CD4-positive, CD25-positive, alpha-beta regulatory T cell (primary cell): ENCODE data around the gene ERICH6B. TPM values are rescaled to one million over a fixed set of nuclear protein-coding genes. Genes with fewer than 3 reads are reported as not detected.
A peak's percentile ranks its signal among the peaks of the same experiment; 100 is the strongest.
"Not testable (repeated sequence)": the region's sequence is repeated elsewhere in the genome, so short reads cannot be mapped to it uniquely, and the experiment has no call there.

ENCODE experiments used
- ATAC-seq, 2 donors: fragments of 150-1000 bp; cut with Tn5 transposase; one replicate each; pipeline ENCODE4 v1.10.0; 2021; ENCODE audit warnings: low read depth in 2 of 2, moderate number of reproducible peaks in 2 of 2, moderate library complexity in 1 of 2
- DNase-seq, 3 donors: peaks; one replicate each; pipeline versions ENCODE4 v3.0.0 to v3.0.0-alpha.2; 2012 to 2022; ENCODE audit warnings: mixed read lengths in 1 of 3
- H3K27ac ChIP-seq: one replicate; pipeline ENCODE4 v1.7.0; 2013; ENCODE audit warnings: mild to moderate bottlenecking, low read length; ENCODE audit not compliant: insufficient read depth, poor library complexity, severe bottlenecking
- H3K27me3 ChIP-seq: one replicate; pipeline ENCODE4 v1.7.0; 2013; ENCODE audit warnings: low read length; ENCODE audit not compliant: control insufficient read depth, insufficient read depth
- H3K36me3 ChIP-seq: one replicate; pipeline ENCODE4 v1.7.0; 2013; ENCODE audit warnings: mild to moderate bottlenecking, low read length, moderate library complexity; ENCODE audit not compliant: control insufficient read depth, insufficient read depth
- H3K4me1 ChIP-seq: 2 replicates; pipeline ENCODE4 v1.7.0; 2013; ENCODE audit warnings: mild to moderate bottlenecking, low read length; ENCODE audit not compliant: insufficient read depth, control insufficient read depth, poor library complexity, severe bottlenecking
- H3K4me3 ChIP-seq: one replicate; pipeline ENCODE4 v1.7.0; 2013; ENCODE audit warnings: low read depth, mild to moderate bottlenecking, low read length, moderate library complexity
- H3K9me3 ChIP-seq, 2 experiments: 1 replicate in 1 of 2; 2 replicates in 1 of 2; pipeline ENCODE4 v1.7.0; 2013; ENCODE audit warnings: low read length in 2 of 2, mild to moderate bottlenecking in 1 of 2, moderate library complexity in 1 of 2; ENCODE audit not compliant: control insufficient read depth in 2 of 2
- H3K27ac Mint-ChIP-seq, 3 donors: one replicate each; pipeline ENCODE4 v1.8.0; 2020 to 2022; ENCODE audit warnings: mild to moderate bottlenecking in 3 of 3, mixed read lengths in 3 of 3, moderate library complexity in 2 of 3
- H3K27me3 Mint-ChIP-seq: one replicate; pipeline ENCODE4 v1.8.0; 2022; ENCODE audit warnings: mild to moderate bottlenecking, mixed read lengths
- H3K36me3 Mint-ChIP-seq: one replicate; pipeline ENCODE4 v1.8.0; 2020; ENCODE audit warnings: mixed read lengths
- H3K4me1 Mint-ChIP-seq, 4 donors: one replicate each; pipeline ENCODE4 v1.8.0; 2020 to 2022; ENCODE audit warnings: mixed read lengths in 4 of 4, mild to moderate bottlenecking in 1 of 4
- H3K4me3 Mint-ChIP-seq, 4 donors: one replicate each; pipeline ENCODE4 v1.8.0; 2020 to 2022; ENCODE audit warnings: mild to moderate bottlenecking in 4 of 4, mixed read lengths in 4 of 4, moderate library complexity in 3 of 4
- H3K9me3 Mint-ChIP-seq, 7 donors: one replicate each; pipeline ENCODE4 v1.8.0; 2020 to 2022; ENCODE audit warnings: mixed read lengths in 7 of 7, mild to moderate bottlenecking in 3 of 7, moderate library complexity in 2 of 7
- polyA plus RNA-seq, 4 donors: library from polyadenylated mRNA; unstranded; fragments of 300-500 nt; fragmentation: Illumina TruSeq; gene quantifications; one replicate each; pipeline ENCODE4 v1.2.3, GENCODE V29; 2021
- total RNA-seq: library from RNA; stranded (reverse); gene quantifications from one replicate; pipeline ENCODE4 v1.2.3, GENCODE V29; 2022

The ERICH6B gene
- total RNA-seq, result not detected
- under 1 TPM in 1 of 4 donors, not detected in 3; 0.38 TPM for polyA plus RNA-seq

- H3K36me3 Mint-ChIP-seq, result no peaks in the 10 kb centered on the region
- H3K9me3 Mint-ChIP-seq, result peaks cover 0 to 4% (median 0%) of the 10 kb centered on the region in 7 donors
- Histone ChIP-seq H3K36me3 (no peaks in the 10 kb centered on the region), H3K27me3 (peaks cover 26% of the 10 kb centered on the region), H3K27ac (no peak within 1 kb of the TSS), H3K4me3 (no peak within 1 kb of the TSS), H3K4me1 (no peaks in the 10 kb centered on the region), H3K9me3 (no peaks in the 10 kb centered on the region)
- DNase-seq (peak in 1 of 3 donors; percentile 16), ATAC-seq (no peak)
- no peak within 1 kb of the TSS for H3K4me3 Mint-ChIP-seq
- peaks cover 0 to 5% (median 0%) of the 10 kb centered on the region in 4 donors for H3K4me1 Mint-ChIP-seq
- peaks cover 64% of the 10 kb centered on the region for H3K27me3 Mint-ChIP-seq
- no peak within 1 kb of the TSS for H3K27ac Mint-ChIP-seq
Observed at GRCh38 chr13:45615501-45616101, at the start of gene ERICH6B. ERICH6B (minus strand) TSS chr13:45615739; CDS start chr13:45597005, 18,734 bp downstream.

GRCh38 chr13:45662903-45663302 lies 47.4 kb upstream of the ERICH6B start:
- not testable (repeated sequence) for H3K4me3 Mint-ChIP-seq, H3K36me3 ChIP-seq, H3K9me3 Mint-ChIP-seq, H3K4me3 ChIP-seq, H3K4me1 ChIP-seq, H3K27me3 Mint-ChIP-seq, H3K27ac ChIP-seq, H3K27ac Mint-ChIP-seq, H3K9me3 ChIP-seq, ATAC-seq, DNase-seq, H3K36me3 Mint-ChIP-seq, H3K27me3 ChIP-seq, H3K4me1 Mint-ChIP-seq

GRCh38 chr13:45662162-45662561 lies 46.6 kb upstream of the ERICH6B start:
- Mint-ChIP-seq H3K9me3 (peaks cover 0 to 8% (median 0%) of the 10 kb centered on the region in 7 donors), H3K27ac (no peak overlapping the region), H3K36me3 (no peaks in the 10 kb centered on the region), H3K4me3 (no peak overlapping the region), H3K4me1 (peaks cover 0 to 4% (median 0%) of the 10 kb centered on the region in 4 donors), H3K27me3 (no peaks in the 10 kb centered on the region)
- ATAC-seq (no peak), DNase-seq (no peak)
- H3K27ac ChIP-seq, result no peak overlapping the region
- no peak overlapping the region for H3K4me3 ChIP-seq
- H3K4me1 ChIP-seq, result no peaks in the 10 kb centered on the region
- no peaks in the 10 kb centered on the region for H3K27me3 ChIP-seq
- no peaks in the 10 kb centered on the region for H3K9me3 ChIP-seq
- no peaks in the 10 kb centered on the region for H3K36me3 ChIP-seq

GRCh38 chr13:45660458-45660857 lies 44.9 kb upstream of the ERICH6B start:
- H3K4me3 Mint-ChIP-seq, DNase-seq, H3K4me1 Mint-ChIP-seq, H3K4me3 ChIP-seq, H3K9me3 ChIP-seq, H3K27ac ChIP-seq, H3K36me3 ChIP-seq, H3K27me3 ChIP-seq, H3K9me3 Mint-ChIP-seq, ATAC-seq, H3K27ac Mint-ChIP-seq, H3K4me1 ChIP-seq, H3K27me3 Mint-ChIP-seq, H3K36me3 Mint-ChIP-seq: not testable (repeated sequence)

- Mint-ChIP-seq H3K4me3 (no peak overlapping the region), H3K36me3 (no peaks in the 10 kb centered on the region), H3K27me3 (no peaks in the 10 kb centered on the region), H3K27ac (no peak overlapping the region), H3K4me1 (peaks cover 0 to 4% (median 0%) of the 10 kb centered on the region in 4 donors), H3K9me3 (peaks cover 0 to 5% (median 0%) of the 10 kb centered on the region in 7 donors)
- Histone ChIP-seq H3K27me3 (no peaks in the 10 kb centered on the region), H3K36me3 (no peaks in the 10 kb centered on the region), H3K9me3 (no peaks in the 10 kb centered on the region), H3K4me3 (no peak overlapping the region), H3K4me1 (no peaks in the 10 kb centered on the region), H3K27ac (no peak overlapping the region)
- DNase-seq, result no peak
- ATAC-seq, result no peak
Observed at GRCh38 chr13:45659536-45659935, 44.0 kb upstream of the ERICH6B start.

- Mint-ChIP-seq H3K27ac (no peak overlapping the region), H3K27me3 (no peaks in the 10 kb centered on the region), H3K4me1 (peaks cover 0 to 4% (median 0%) of the 10 kb centered on the region in 4 donors), H3K9me3 (peaks cover 0 to 7% (median 2%) of the 10 kb centered on the region in 7 donors), H3K4me3 (no peak overlapping the region), H3K36me3 (no peaks in the 10 kb centered on the region)
- Histone ChIP-seq H3K4me3 (no peak overlapping the region), H3K4me1 (no peaks in the 10 kb centered on the region), H3K36me3 (no peaks in the 10 kb centered on the region), H3K27ac (no peak overlapping the region), H3K27me3 (no peaks in the 10 kb centered on the region), H3K9me3 (no peaks in the 10 kb centered on the region)
- DNase-seq (no peak), ATAC-seq (no peak)
Observed at GRCh38 chr13:45658586-45659235, 43.2 kb upstream of the ERICH6B start.

- Mint-ChIP-seq H3K4me1 (no peaks in the 10 kb centered on the region), H3K27ac (no peak overlapping the region), H3K36me3 (no peaks in the 10 kb centered on the region), H3K27me3 (peaks cover 6% of the 10 kb centered on the region), H3K9me3 (peaks cover 0 to 8% (median 2%) of the 10 kb centered on the region in 7 donors), H3K4me3 (no peak overlapping the region)
- Histone ChIP-seq H3K4me1 (no peaks in the 10 kb centered on the region), H3K9me3 (no peaks in the 10 kb centered on the region), H3K27me3 (no peaks in the 10 kb centered on the region), H3K36me3 (no peaks in the 10 kb centered on the region), H3K4me3 (no peak overlapping the region), H3K27ac (no peak overlapping the region)
- ATAC-seq (no peak), DNase-seq (no peak)
Observed at GRCh38 chr13:45654633-45655349, 39.3 kb upstream of the ERICH6B start.
